Mesenchymal stem cell (in vitro differentiated cells and primary cell): ENCODE results near the gene ATF7.
A peak's percentile ranks its signal among the peaks of the same experiment; 100 is the strongest.

Experiments
- DNase-seq: peaks from one replicate; pipeline ENCODE4 v3.0.0-alpha.2; 2013
- H2AFZ ChIP-seq: one replicate; pipeline ENCODE4 v1.6.1; 2013; ENCODE audit warnings: low read depth, mild to moderate bottlenecking, control low read depth, inconsistent platforms, low read length, moderate library complexity
- H2AK5ac ChIP-seq: 2 replicates; pipeline ENCODE4 v1.6.1; 2013; ENCODE audit warnings: low read length, moderate library complexity, mild to moderate bottlenecking, inconsistent platforms; ENCODE audit not compliant: severe bottlenecking
- H2BK120ac ChIP-seq: one replicate; pipeline ENCODE4 v1.6.1; 2013; ENCODE audit warnings: low read depth, mild to moderate bottlenecking, inconsistent platforms, low read length, moderate library complexity
- H2BK12ac ChIP-seq, 2 experiments: one replicate each; pipeline ENCODE4 v1.6.1; 2013; ENCODE audit warnings: inconsistent platforms in 2 of 2, low read length in 2 of 2, mild to moderate bottlenecking in 2 of 2, moderate library complexity in 2 of 2, control low read depth in 1 of 2
- H2BK15ac ChIP-seq: one replicate; pipeline ENCODE4 v1.6.1; 2013; ENCODE audit warnings: mild to moderate bottlenecking, low read depth, inconsistent platforms; ENCODE audit not compliant: poor library complexity, severe bottlenecking
- H2BK5ac ChIP-seq: 2 replicates; pipeline ENCODE4 v1.6.1; 2013; ENCODE audit warnings: low read depth, mild to moderate bottlenecking, low read length, control low read depth, inconsistent platforms; ENCODE audit not compliant: poor library complexity, severe bottlenecking
- H3K14ac ChIP-seq, 2 experiments: one replicate each; pipeline ENCODE4 v1.6.1; 2013; ENCODE audit warnings: inconsistent platforms in 2 of 2, low read length in 2 of 2, control low read depth in 1 of 2, mild to moderate bottlenecking in 1 of 2, moderate library complexity in 1 of 2
- H3K18ac ChIP-seq, 2 experiments: one replicate each; pipeline ENCODE4 v1.6.1; 2013; ENCODE audit warnings: inconsistent platforms in 2 of 2, low read length in 2 of 2, control low read depth in 1 of 2, low read depth in 1 of 2, mild to moderate bottlenecking in 1 of 2
- H3K23ac ChIP-seq, 2 experiments: one replicate each; pipeline ENCODE4 v1.6.1; 2013; ENCODE audit warnings: inconsistent platforms in 2 of 2, low read length in 2 of 2, mild to moderate bottlenecking in 2 of 2, moderate library complexity in 2 of 2, control low read depth in 1 of 2
- H3K27ac ChIP-seq: 2 replicates; pipeline ENCODE4 v1.5.1; 2013; ENCODE audit warnings: mild to moderate bottlenecking, moderate library complexity, low read length, control low read depth, inconsistent platforms; ENCODE audit not compliant: poor library complexity, severe bottlenecking
- H3K27me3 ChIP-seq, 2 experiments: 2 replicates each; pipeline versions ENCODE4 v1.6.1 to v1.7.0; 2013; ENCODE audit warnings: low read length in 2 of 2, mild to moderate bottlenecking in 2 of 2, moderate library complexity in 2 of 2, control low read depth in 1 of 2, inconsistent platforms in 1 of 2; ENCODE audit not compliant: control insufficient read depth in 1 of 2, insufficient read depth in 1 of 2
- H3K36me3 ChIP-seq, 2 experiments: 2 replicates each; pipeline versions ENCODE4 v1.6.1 to v1.7.0; 2013; ENCODE audit warnings: low read length in 2 of 2, control low read depth in 1 of 2, inconsistent platforms in 1 of 2, low read depth in 1 of 2, mild to moderate bottlenecking in 1 of 2; ENCODE audit not compliant: insufficient read depth in 2 of 2, control insufficient read depth in 1 of 2
- H3K4ac ChIP-seq, 2 experiments: one replicate each; pipeline ENCODE4 v1.6.1; 2013; ENCODE audit warnings: inconsistent platforms in 2 of 2, low read length in 2 of 2, mild to moderate bottlenecking in 2 of 2, moderate library complexity in 2 of 2, control low read depth in 1 of 2, low read depth in 1 of 2
- H3K4me1 ChIP-seq: 2 replicates; pipeline ENCODE4 v1.6.1; 2013; ENCODE audit warnings: low read depth, low read length, control low read depth; ENCODE audit not compliant: control insufficient read depth, insufficient read depth
- H3K4me2 ChIP-seq: 2 replicates; pipeline ENCODE4 v1.6.1; 2013; ENCODE audit warnings: low read length, mild to moderate bottlenecking, inconsistent platforms; ENCODE audit not compliant: poor library complexity, severe bottlenecking
- H3K4me3 ChIP-seq, 2 experiments: 2 replicates each; pipeline versions ENCODE4 v1.5.1 to v1.7.0; 2013; ENCODE audit warnings: low read length in 2 of 2, mild to moderate bottlenecking in 2 of 2, control low read depth in 1 of 2, low read depth in 1 of 2; ENCODE audit not compliant: insufficient read depth in 1 of 2
- H3K79me1 ChIP-seq: replicated peaks from 2 replicates; pipeline ENCODE4 v1.6.1; 2013; ENCODE audit warnings: mild to moderate bottlenecking, control low read depth, low read length, inconsistent platforms; ENCODE audit not compliant: poor library complexity, severe bottlenecking
- H3K9ac ChIP-seq: 2 replicates; pipeline ENCODE4 v1.7.0; 2013; ENCODE audit warnings: mild to moderate bottlenecking, low read length, moderate library complexity
- H3K9me3 ChIP-seq: 2 replicates; pipeline ENCODE4 v1.7.0; 2013; ENCODE audit warnings: mild to moderate bottlenecking, low read length; ENCODE audit not compliant: control insufficient read depth
- H4K8ac ChIP-seq: one replicate; pipeline ENCODE4 v1.6.1; 2013; ENCODE audit warnings: inconsistent platforms, mild to moderate bottlenecking, low read length, moderate library complexity
- H4K91ac ChIP-seq: one replicate; pipeline ENCODE4 v1.6.1; 2013; ENCODE audit warnings: mild to moderate bottlenecking, low read length, inconsistent platforms
- whole genome bisulfite sequencing: methylation state at CpG from one replicate; pipeline ENCODE4 v1.1.7; 2013; ENCODE audit warnings: mixed read lengths; 5-methylcytosine and 5-hydroxymethylcytosine counted together

The ATF7 gene

GRCh38 chr12:53504004-53504920, 121.9 kb downstream of the ATF7 start:
- Histone ChIP-seq H2BK5ac (no peak overlapping the region), H3K18ac (no peak overlapping the region), H3K9ac (peak overlapping the region; percentile 100), H3K4me1 (peaks cover 21% of the 10 kb centered on the region), H3K14ac (no peak overlapping the region), H3K79me1 (peaks cover 36% of the 10 kb centered on the region), H3K4me3 (no peak overlapping the region), H3K27me3 (no peaks in the 10 kb centered on the region), H2BK120ac (no peak overlapping the region), H2BK15ac (no peak overlapping the region), H3K23ac (no peak overlapping the region), H3K4me2 (no peak overlapping the region), H2AFZ (no peak overlapping the region), H3K4ac (no peak overlapping the region), H3K9me3 (no peaks in the 10 kb centered on the region), H4K91ac (no peak overlapping the region), H3K36me3 (peaks cover 48 to 56% of the 10 kb centered on the region in 2 experiments), H3K27ac (no peak overlapping the region), H2BK12ac (no peak overlapping the region), H2AK5ac (no peak overlapping the region), H4K8ac (no peak overlapping the region)
- DNase-seq: no peak
- WGBS: 88% methylated on average over 12 of the region's 14 CpGs

GRCh38 chr12:53502983-53503728, 123.0 kb downstream of the ATF7 start:
- H4K91ac ChIP-seq: no peak overlapping the region
- H3K23ac ChIP-seq: no peak overlapping the region
- H2BK120ac ChIP-seq: no peak overlapping the region
- 92% methylated on average over 8 of the region's 10 CpGs for WGBS
- no peak overlapping the region for H2BK5ac ChIP-seq
- no peak for DNase-seq
- no peaks in the 10 kb centered on the region for H3K27me3 ChIP-seq
- no peak overlapping the region for H2BK15ac ChIP-seq
- H4K8ac ChIP-seq: no peak overlapping the region
- H2AK5ac ChIP-seq: no peak overlapping the region
- peaks cover 27% of the 10 kb centered on the region for H3K4me1 ChIP-seq
- peak overlapping the region in 1 of 2 experiments; percentile 94 for H3K4me3 ChIP-seq
- H2AFZ ChIP-seq: no peak overlapping the region
- peaks cover 42 to 50% of the 10 kb centered on the region in 2 experiments for H3K36me3 ChIP-seq
- no peak overlapping the region for H3K14ac ChIP-seq
- H3K9ac ChIP-seq: peak overlapping the region; percentile 100
- H3K4ac ChIP-seq: no peak overlapping the region
- no peaks in the 10 kb centered on the region for H3K9me3 ChIP-seq
- peaks cover 41% of the 10 kb centered on the region for H3K79me1 ChIP-seq
- no peak overlapping the region for H3K18ac ChIP-seq
- H3K27ac ChIP-seq: no peak overlapping the region
- H3K4me2 ChIP-seq: no peak overlapping the region
- H2BK12ac ChIP-seq: no peak overlapping the region

GRCh38 chr12:53502331-53502730, 123.9 kb downstream of the ATF7 start:
- Histone ChIP-seq H3K4me3 (peak overlapping the region in 1 of 2 experiments; percentile 94), H3K9me3 (no peaks in the 10 kb centered on the region)
- WGBS: 91% methylated on average over 5 of the region's 9 CpGs

More at GRCh38 chr12:53502331-53502730, 123.9 kb downstream of the ATF7 start:
- DNase-seq: no peak
- Histone ChIP-seq H2AK5ac (peak overlapping the region; percentile 55), H3K4me2 (peak overlapping the region; percentile 84), H2BK120ac (no peak overlapping the region), H2BK12ac (no peak overlapping the region), H4K91ac (no peak overlapping the region), H3K27ac (no peak overlapping the region), H2BK5ac (no peak overlapping the region), H3K9ac (peak overlapping the region; percentile 100), H2BK15ac (no peak overlapping the region), H3K18ac (peak overlapping the region in 1 of 2 experiments; percentile 37), H3K23ac (no peak overlapping the region), H3K27me3 (no peaks in the 10 kb centered on the region), H2AFZ (no peak overlapping the region), H3K79me1 (peaks cover 46% of the 10 kb centered on the region), H3K14ac (no peak overlapping the region), H4K8ac (peak overlapping the region; percentile 100), H3K36me3 (peaks cover 43 to 47% of the 10 kb centered on the region in 2 experiments), H3K4me1 (peaks cover 32% of the 10 kb centered on the region), H3K4ac (no peak overlapping the region)
